Tibial artery (tissue), 4 donors: ENCODE measurements around the gene TCF23.

Experiments
- DNase-seq, 2 donors: peaks; one replicate each; pipeline ENCODE4 v3.0.0-alpha.2; 2019
- H3K27ac ChIP-seq, 2 donors: fragments of 200-600 bp; sonication (generic) in 1 of 2; 1 replicate in 1 of 2; 2 replicates in 1 of 2; pipeline ENCODE4 v1.5.1; 2018 to 2019; ENCODE audit warnings: mild to moderate bottlenecking in 1 of 2
- H3K27me3 ChIP-seq, 2 donors: fragments of 200-600 bp; sonication (generic) in 1 of 2; one replicate each; pipeline versions ENCODE4 v1.5.1 to v1.6.0; 2016 to 2019
- H3K36me3 ChIP-seq, 3 donors: fragments of 200-600 bp; sonication (generic) in 2 of 3; one replicate each; pipeline ENCODE4 v1.5.1; 2016 to 2019; ENCODE audit warnings: mild to moderate bottlenecking in 2 of 3
- H3K4me1 ChIP-seq, 4 donors: fragments of 200-600 bp; sonication (generic) in 2 of 4; 1 replicate in 3 of 4; 2 replicates in 1 of 4; pipeline ENCODE4 v1.5.1; 2016 to 2019
- H3K4me3 ChIP-seq, 2 donors: fragments of 200-600 bp; sonication (generic) in 1 of 2; 1 replicate in 1 of 2; 2 replicates in 1 of 2; pipeline ENCODE4 v1.5.1; 2018 to 2019; ENCODE audit warnings: mild to moderate bottlenecking in 2 of 2
- H3K9me3 ChIP-seq, 3 donors: fragments of 200-600 bp; sonication (generic) in 1 of 3; one replicate each; pipeline ENCODE4 v1.5.1; 2016 to 2019
- intact Hi-C: fragments of 100-400 bp; cut with DNase I; formaldehyde crosslinking; loops from one replicate; pipeline ENCODE4 v1.15.0; 2023; ENCODE audit warnings: low total_unique reads
- TF ChIP-seq, protein P1 (sequence below), 2 experiments: fragments of 200-600 bp in 1 of 2; fragments of 450-650 bp in 1 of 2; IDR thresholded peaks; one replicate each; pipeline ENCODE4 v1.5.1; 2017 to 2019; ENCODE audit warnings: antibody characterized with exemption in 2 of 2, mild to moderate bottlenecking in 1 of 2, moderate library complexity in 1 of 2

TCF23 gene

DNA sequence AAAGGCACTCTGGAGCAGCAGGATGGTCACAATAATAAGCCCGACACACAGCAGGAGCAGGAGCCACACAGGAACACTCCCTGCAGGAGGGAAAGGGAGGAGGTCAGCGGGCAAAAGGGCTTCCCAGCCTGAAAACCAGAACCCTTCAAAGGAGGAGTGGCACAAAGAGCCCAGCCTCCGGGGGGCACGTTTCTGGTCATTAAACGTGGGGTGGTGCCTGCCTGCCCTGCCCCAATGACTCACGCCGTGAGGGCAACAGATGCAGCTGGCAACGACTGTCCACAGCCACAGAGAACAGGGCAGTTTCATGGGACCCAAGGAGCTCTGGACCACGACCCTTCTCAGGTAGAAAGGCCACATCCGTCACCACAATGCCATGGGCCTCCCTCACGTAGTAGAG, 17.4 kb upstream of the TCF23 start:
- peaks cover 13 to 35% (median 29%) of the 10 kb centered on the region in 3 donors for H3K36me3 ChIP-seq
- TF ChIP-seq, protein P1, sequence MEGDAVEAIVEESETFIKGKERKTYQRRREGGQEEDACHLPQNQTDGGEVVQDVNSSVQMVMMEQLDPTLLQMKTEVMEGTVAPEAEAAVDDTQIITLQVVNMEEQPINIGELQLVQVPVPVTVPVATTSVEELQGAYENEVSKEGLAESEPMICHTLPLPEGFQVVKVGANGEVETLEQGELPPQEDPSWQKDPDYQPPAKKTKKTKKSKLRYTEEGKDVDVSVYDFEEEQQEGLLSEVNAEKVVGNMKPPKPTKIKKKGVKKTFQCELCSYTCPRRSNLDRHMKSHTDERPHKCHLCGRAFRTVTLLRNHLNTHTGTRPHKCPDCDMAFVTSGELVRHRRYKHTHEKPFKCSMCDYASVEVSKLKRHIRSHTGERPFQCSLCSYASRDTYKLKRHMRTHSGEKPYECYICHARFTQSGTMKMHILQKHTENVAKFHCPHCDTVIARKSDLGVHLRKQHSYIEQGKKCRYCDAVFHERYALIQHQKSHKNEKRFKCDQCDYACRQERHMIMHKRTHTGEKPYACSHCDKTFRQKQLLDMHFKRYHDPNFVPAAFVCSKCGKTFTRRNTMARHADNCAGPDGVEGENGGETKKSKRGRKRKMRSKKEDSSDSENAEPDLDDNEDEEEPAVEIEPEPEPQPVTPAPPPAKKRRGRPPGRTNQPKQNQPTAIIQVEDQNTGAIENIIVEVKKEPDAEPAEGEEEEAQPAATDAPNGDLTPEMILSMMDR (IDR thresholded peaks at IDR 0.05): no peak
- intact Hi-C loops: loop anchor here (10.0 kb wide), 1 partner anchor 83 kb away; the partner anchor contains the start of genes ATRAID, CAD and SLC5A6
- peaks cover 0 to 21% (median 19%) of the 10 kb centered on the region in 4 donors for H3K4me1 ChIP-seq
- H3K4me3 ChIP-seq: no peak overlapping the region
- no peak overlapping the region for H3K27ac ChIP-seq
- no peaks in the 10 kb centered on the region for H3K9me3 ChIP-seq
- DNase-seq: no peak
- no peaks in the 10 kb centered on the region for H3K27me3 ChIP-seq

DNA sequence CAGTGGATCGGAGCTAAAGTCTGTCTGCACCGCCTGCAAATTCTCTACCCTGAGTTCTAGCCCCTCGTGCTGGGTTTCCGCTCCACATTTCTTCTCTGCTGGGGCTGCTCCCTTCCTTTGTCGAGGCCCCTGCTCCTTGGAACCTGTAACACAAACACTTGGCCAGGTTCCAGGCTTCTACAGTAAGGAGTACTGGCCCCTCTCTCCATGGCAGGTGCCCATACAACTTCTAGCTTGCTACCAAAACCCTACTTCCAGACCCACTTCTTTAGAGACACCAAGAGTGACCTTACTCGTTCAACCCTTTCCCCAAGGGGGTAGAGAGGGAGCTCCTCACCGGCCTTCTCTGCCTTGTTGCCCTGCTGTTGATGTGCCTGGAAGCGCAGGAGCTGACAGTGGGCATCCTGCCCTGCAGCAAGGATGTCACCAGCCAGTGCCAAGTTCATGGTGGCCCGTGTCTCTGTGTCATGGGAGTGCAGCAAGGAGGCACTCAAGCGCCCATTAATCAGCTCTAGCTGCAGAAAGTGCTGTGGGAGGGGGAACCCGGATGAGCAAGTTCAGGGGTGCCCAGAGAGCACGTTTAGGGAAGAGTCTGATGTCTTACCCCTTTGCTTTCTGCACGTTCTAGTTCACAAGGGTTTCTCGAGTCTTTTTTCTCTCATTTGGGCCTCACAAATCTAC, 15.5 kb upstream of the TCF23 start:
- Histone ChIP-seq H3K4me1 (peaks cover 0 to 21% (median 19%) of the 10 kb centered on the region in 4 donors), H3K4me3 (peak overlapping the region; percentile 68 to 80), H3K27me3 (no peaks in the 10 kb centered on the region), H3K9me3 (no peaks in the 10 kb centered on the region), H3K27ac (peak overlapping the region in 1 of 2 donors; percentile 90), H3K36me3 (peaks cover 13 to 35% (median 29%) of the 10 kb centered on the region in 3 donors)
- DNase-seq: no peak
- intact Hi-C loops: loop anchor here (10.0 kb wide), 1 partner anchor 81 kb away; the partner anchor contains the start of genes ATRAID, CAD and SLC5A6
- TF ChIP-seq, protein P1 (IDR thresholded peaks at IDR 0.05): no peak

GRCh38 chr2:27133905-27134780, 14.7 kb upstream of the TCF23 start, which contains the start of gene PREB:
TSS of gene PREB (minus strand) at chr2:27134636. CDS start at chr2:27134421, 215 bp downstream.
- no peaks in the 10 kb centered on the region for H3K27me3 ChIP-seq
- H3K4me3 ChIP-seq: peak within 1 kb of the TSS; percentile 68 to 80
- H3K36me3 ChIP-seq: peaks cover 13 to 35% (median 29%) of the 10 kb centered on the region in 3 donors
- peak within 1 kb of the TSS; percentile 83 to 90 for H3K27ac ChIP-seq
- TF ChIP-seq, protein P1 (IDR thresholded peaks at IDR 0.05): peak in 1 of 2 experiments; percentile 7
- peak; percentile 93 to 97 for DNase-seq
- peaks cover 0 to 21% (median 19%) of the 10 kb centered on the region in 4 donors for H3K4me1 ChIP-seq
- intact Hi-C loops: loop anchor here (10.0 kb wide), 1 partner anchor 81 kb away; the partner anchor contains the start of genes ATRAID, CAD and SLC5A6
- no peaks in the 10 kb centered on the region for H3K9me3 ChIP-seq

DNA sequence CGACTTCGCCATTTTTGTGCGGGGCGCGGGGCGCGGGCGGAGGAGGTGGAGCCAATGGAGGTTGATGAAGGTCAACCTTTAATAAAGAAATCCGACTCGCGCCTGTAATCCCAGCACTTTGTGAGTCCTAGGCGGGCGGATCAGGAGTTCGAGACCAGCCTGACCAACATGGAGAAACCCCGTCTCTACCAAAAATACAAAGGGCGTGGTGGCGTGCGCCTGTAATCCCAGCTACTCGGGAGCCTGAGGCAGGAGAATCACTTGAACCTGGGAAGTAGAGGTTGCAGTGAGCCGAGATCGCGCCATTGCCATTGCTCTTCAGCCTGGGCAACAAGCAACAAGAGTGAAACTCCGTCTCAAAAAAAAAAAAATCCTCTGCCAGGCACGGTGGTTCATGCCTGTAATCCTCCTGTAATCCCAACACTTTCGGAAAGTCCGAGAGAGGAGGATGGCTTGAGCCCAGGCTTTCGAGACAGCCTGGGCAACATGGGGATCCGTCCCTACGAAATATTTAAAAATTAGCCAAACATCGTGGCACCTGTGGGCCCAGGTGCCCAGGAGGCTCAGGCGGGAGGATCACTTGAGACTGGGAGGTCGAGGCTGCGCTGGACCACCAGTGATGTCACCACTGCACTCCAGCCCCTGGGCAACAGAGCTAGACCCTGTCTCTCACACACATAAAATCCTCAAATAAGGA, 13.9 kb upstream of the TCF23 start:
- intact Hi-C loops: loop anchor here (10.0 kb wide), 1 partner anchor 80 kb away; the partner anchor contains the start of genes ATRAID, CAD and SLC5A6
- TF ChIP-seq, protein P1 (IDR thresholded peaks at IDR 0.05): no peak
- Histone ChIP-seq H3K4me1 (peaks cover 0 to 21% (median 19%) of the 10 kb centered on the region in 4 donors), H3K27me3 (no peaks in the 10 kb centered on the region), H3K27ac (peak overlapping the region; percentile 83 to 90), H3K9me3 (no peaks in the 10 kb centered on the region), H3K36me3 (peaks cover 13 to 29% (median 27%) of the 10 kb centered on the region in 3 donors), H3K4me3 (peak overlapping the region; percentile 68 to 80)
- no peak for DNase-seq

GRCh38 chr2:27135478-27135955, 13.3 kb upstream of the TCF23 start:
- H3K4me1 ChIP-seq: peaks cover 0 to 21% (median 19%) of the 10 kb centered on the region in 4 donors
- TF ChIP-seq, protein P1 (IDR thresholded peaks at IDR 0.05): no peak
- H3K36me3 ChIP-seq: peaks cover 10 to 23% (median 22%) of the 10 kb centered on the region in 3 donors
- no peak overlapping the region for H3K27ac ChIP-seq
- intact Hi-C loops: loop anchor here (10.0 kb wide), 1 partner anchor 79 kb away; the partner anchor contains the start of genes ATRAID, CAD and SLC5A6
- DNase-seq: no peak
- H3K9me3 ChIP-seq: no peaks in the 10 kb centered on the region
- H3K4me3 ChIP-seq: no peak overlapping the region
- H3K27me3 ChIP-seq: no peaks in the 10 kb centered on the region
